ENCODE data around the gene FBXO27.

FBXO27 gene

GRCh38 chr19:39009001-39009400 lies 23.3 kb downstream of the FBXO27 start:
- H3K4me1 ChIP-seq (ENCODE audit: control insufficient read depth in 1 of 2, insufficient read depth in 1 of 2, low read depth in 1 of 2, low read length in 1 of 2): no peaks in the 10 kb centered on the region
- no peaks in the 10 kb centered on the region for H3K9me3 ChIP-seq
- no peak for TF ChIP-seq CTCF (IDR thresholded peaks at IDR 0.05)
- no peak overlapping the region for H3K27ac ChIP-seq
- no peaks in the 10 kb centered on the region for H3K36me3 ChIP-seq
- peaks cover 2% of the 10 kb centered on the region for H3K27me3 ChIP-seq
- no peak overlapping the region for H3K4me3 ChIP-seq (ENCODE audit: low read depth in 1 of 2, low read length in 1 of 2)

GRCh38 chr19:39008137-39008536 lies 24.2 kb downstream of the FBXO27 start:
- Histone ChIP-seq H3K27me3 (no peaks in the 10 kb centered on the region), H3K4me1 (ENCODE audit: control insufficient read depth in 1 of 2, insufficient read depth in 1 of 2, low read depth in 1 of 2, low read length in 1 of 2) (no peaks in the 10 kb centered on the region), H3K36me3 (no peaks in the 10 kb centered on the region), H3K4me3 (ENCODE audit: low read depth in 1 of 2, low read length in 1 of 2) (no peak overlapping the region), H3K9me3 (no peaks in the 10 kb centered on the region), H3K27ac (no peak overlapping the region)
- TF ChIP-seq CTCF (IDR thresholded peaks at IDR 0.05): no peak

- TF ChIP-seq CTCF (IDR thresholded peaks at IDR 0.05): no peak
- Histone ChIP-seq H3K27me3 (no peaks in the 10 kb centered on the region), H3K9me3 (no peaks in the 10 kb centered on the region), H3K36me3 (no peaks in the 10 kb centered on the region), H3K4me3 (ENCODE audit: low read depth in 1 of 2, low read length in 1 of 2) (no peak overlapping the region), H3K4me1 (ENCODE audit: control insufficient read depth in 1 of 2, insufficient read depth in 1 of 2, low read depth in 1 of 2, low read length in 1 of 2) (no peaks in the 10 kb centered on the region), H3K27ac (no peak overlapping the region)
These were observed 25.3 kb downstream of the FBXO27 start for GRCh38 chr19:39007096-39007495.

- no peak overlapping the region for H3K27ac ChIP-seq
- no peak overlapping the region for H3K4me3 ChIP-seq (ENCODE audit: low read depth in 1 of 2, low read length in 1 of 2)
- H3K27me3 ChIP-seq: no peaks in the 10 kb centered on the region
- TF ChIP-seq CTCF (IDR thresholded peaks at IDR 0.05): no peak
- no peaks in the 10 kb centered on the region for H3K4me1 ChIP-seq (ENCODE audit: control insufficient read depth in 1 of 2, insufficient read depth in 1 of 2, low read depth in 1 of 2, low read length in 1 of 2)
- no peaks in the 10 kb centered on the region for H3K36me3 ChIP-seq
- no peaks in the 10 kb centered on the region for H3K9me3 ChIP-seq
These were observed 27.9 kb downstream of the FBXO27 start for GRCh38 chr19:39004403-39004802.

- H3K9me3 ChIP-seq: no peaks in the 10 kb centered on the region
- no peak overlapping the region for H3K27ac ChIP-seq
- no peak overlapping the region for H3K4me3 ChIP-seq (ENCODE audit: low read depth in 1 of 2, low read length in 1 of 2)
- H3K4me1 ChIP-seq (ENCODE audit: control insufficient read depth in 1 of 2, insufficient read depth in 1 of 2, low read depth in 1 of 2, low read length in 1 of 2): no peaks in the 10 kb centered on the region
- H3K36me3 ChIP-seq: no peaks in the 10 kb centered on the region
- no peak for TF ChIP-seq CTCF (IDR thresholded peaks at IDR 0.05)
- H3K27me3 ChIP-seq: no peaks in the 10 kb centered on the region
These were observed 28.6 kb downstream of the FBXO27 start for GRCh38 chr19:39003796-39004195.

- no peak for TF ChIP-seq CTCF (IDR thresholded peaks at IDR 0.05)
- no peaks in the 10 kb centered on the region for H3K27me3 ChIP-seq
- no peaks in the 10 kb centered on the region for H3K9me3 ChIP-seq
These were observed 29.2 kb downstream of the FBXO27 start for GRCh38 chr19:39003188-39003587.

More at GRCh38 chr19:39003188-39003587, 29.2 kb downstream of the FBXO27 start:
- Histone ChIP-seq H3K36me3 (no peaks in the 10 kb centered on the region), H3K4me3 (ENCODE audit: low read depth in 1 of 2, low read length in 1 of 2) (no peak overlapping the region), H3K4me1 (ENCODE audit: control insufficient read depth in 1 of 2, insufficient read depth in 1 of 2, low read depth in 1 of 2, low read length in 1 of 2) (no peaks in the 10 kb centered on the region), H3K27ac (no peak overlapping the region)

Data from neutrophil (primary cell).